HepG2 (cell line): ENCODE results near the gene SNRNP27. TPM values are rescaled to one million over a fixed set of nuclear protein-coding genes. Genes with fewer than 3 reads are reported as not detected.

ENCODE experiments used
- ATAC-seq: fragments of 200-7000 bp; cut with Tn5 transposase; 3 replicates; pipeline ENCODE4 v1.9.1; 2020; ENCODE audit warnings: mild to moderate bottlenecking, moderate library complexity
- BruUV-seq: library from RNA; stranded (reverse); fragments of 400-500 nt; replicated peaks from 2 replicates; lab custom pipeline; 2021; lab: Mats Ljungman, UMichigan
- CTCF ChIA-PET: fragments of 300-600 bp; formaldehyde crosslinking; extraction: SDS; loops from one replicate; lab custom pipeline; 2021; ENCODE audit warnings: low total read pairs, inconsistent platforms, low intra/inter-chr PET ratio; lab: Yijun Ruan, JAX
- POLR2A ChIA-PET: fragments of 350-600 bp; sonication (Branson Sonifier 250); formaldehyde crosslinking; loops from one replicate; lab custom pipeline; 2020; ENCODE audit warnings: antibody characterized with exemption, inconsistent platforms; lab: Yijun Ruan, JAX
- DNase-seq: peaks from one replicate; pipeline ENCODE4 v3.0.0-alpha.2; 2015; ENCODE audit warnings: low spot score
- FAIRE-seq: peaks from 3 replicates; lab custom pipeline; 2011; peaks lifted over from hg19 to GRCh38; lab: Jason Lieb, UNC
- H2AFZ ChIP-seq: one replicate; pipeline ENCODE4 v1.6.1; 2011; ENCODE audit warnings: low read length, inconsistent platforms
- H3K27ac ChIP-seq: fragments of 300-600 bp; 3 replicates; pipeline ENCODE4 v1.8.0; 2011; ENCODE audit warnings: mixed run types, mild to moderate bottlenecking, mixed read lengths, low read length, inconsistent platforms; ENCODE audit not compliant: insufficient read depth; ENCODE audit errors: extremely low read length
- H3K27me3 ChIP-seq, 2 experiments: fragments of 200-600 bp in 1 of 2; 2 replicates in 1 of 2; 3 replicates in 1 of 2; pipeline versions ENCODE4 v1.6.0 to v1.8.0; 2011; ENCODE audit warnings: low read length in 2 of 2, mild to moderate bottlenecking in 2 of 2, moderate library complexity in 2 of 2, inconsistent platforms in 1 of 2; ENCODE audit not compliant: insufficient read depth in 2 of 2, control insufficient read depth in 1 of 2
- H3K36me3 ChIP-seq, 2 experiments: fragments of 200-600 bp in 1 of 2; replicated peaks in 1 of 2; 2 replicates in 1 of 2; 3 replicates in 1 of 2; pipeline versions ENCODE4 v1.5.1 to v1.8.0; 2011; ENCODE audit warnings: low read length in 2 of 2, inconsistent platforms in 1 of 2; ENCODE audit not compliant: insufficient read depth in 2 of 2, control insufficient read depth in 1 of 2
- H3K4me1 ChIP-seq: 2 replicates; pipeline ENCODE4 v1.5.1; 2012; ENCODE audit warnings: low read length, inconsistent platforms; ENCODE audit not compliant: insufficient read depth
- H3K4me2 ChIP-seq: 2 replicates; pipeline ENCODE4 v1.6.0; 2011; ENCODE audit warnings: low read depth, low read length, inconsistent platforms
- H3K4me3 ChIP-seq, 3 experiments: fragments of 200-600 bp in 1 of 3; sonication (generic), shearing (Covaris generic) in 1 of 3; replicated peaks in 1 of 3; 2 replicates each; pipeline ENCODE4 v1.5.1; 2011 to 2016; ENCODE audit warnings: low read length in 3 of 3, inconsistent platforms in 2 of 3, low read depth in 2 of 3, mild to moderate bottlenecking in 2 of 3, control low read depth in 1 of 3, mixed read lengths in 1 of 3; ENCODE audit not compliant: insufficient read depth in 1 of 3
- H3K79me2 ChIP-seq: one replicate; pipeline ENCODE4 v1.6.1; 2011; ENCODE audit warnings: low read length, inconsistent platforms; ENCODE audit not compliant: insufficient read depth
- H3K9ac ChIP-seq: 2 replicates; pipeline ENCODE4 v1.6.0; 2011; ENCODE audit warnings: mild to moderate bottlenecking, low read depth, low read length, inconsistent platforms; ENCODE audit not compliant: insufficient read depth
- H3K9me3 ChIP-seq: 2 replicates; pipeline ENCODE4 v1.5.1; 2012; ENCODE audit warnings: mild to moderate bottlenecking, low read length
- H4K20me1 ChIP-seq: 2 replicates; pipeline ENCODE4 v1.6.0; 2011; ENCODE audit warnings: inconsistent platforms, mild to moderate bottlenecking, low read length, moderate library complexity; ENCODE audit not compliant: insufficient read depth
- DNMT3B ChIP-seq: conservative IDR thresholded peaks from 2 replicates; pipeline ENCODE4 v1.6.1; 2016; ENCODE audit warnings: missing biosample characterization, control low read depth
- DPF2 ChIP-seq: sonication (generic); formaldehyde crosslinking; IDR thresholded peaks from 2 replicates; pipeline ENCODE4 v1.4.0; 2020; ENCODE audit warnings: mild to moderate bottlenecking, low read depth, missing genetic modification reagents, borderline replicate concordance
- ERF ChIP-seq: IDR thresholded peaks from 2 replicates; pipeline ENCODE4 v1.6.1; 2018; ENCODE audit warnings: missing biosample characterization, missing genetic modification reagents
- FOXC1 ChIP-seq: sonication (generic); formaldehyde crosslinking; IDR thresholded peaks from 2 replicates; pipeline ENCODE4 v1.8.0; 2022; ENCODE audit warnings: mild to moderate bottlenecking, missing genetic modification reagents, borderline replicate concordance
- HHEX ChIP-seq: IDR thresholded peaks from 2 replicates; pipeline ENCODE4 v1.6.1; 2016; ENCODE audit warnings: control low read depth
- HOXA3 ChIP-seq: sonication (generic); formaldehyde crosslinking; IDR thresholded peaks from 2 replicates; pipeline ENCODE4 v1.5.0; 2020; ENCODE audit warnings: missing genetic modification reagents
- NCOR1 ChIP-seq: fragments of 200-600 bp; sonication (generic); IDR thresholded peaks from 2 replicates; pipeline ENCODE4 v1.7.0; 2017; ENCODE audit warnings: antibody characterized with exemption, low read length, borderline replicate concordance
- NR2C2 ChIP-seq: sonication (generic); formaldehyde crosslinking; IDR thresholded peaks from 2 replicates; pipeline ENCODE4 v1.4.0; 2020; ENCODE audit warnings: missing genetic modification reagents, mild to moderate bottlenecking, moderate library complexity, borderline replicate concordance
- NR2F1 ChIP-seq, 2 experiments: fragments of 450-650 bp in 1 of 2; formaldehyde crosslinking in 1 of 2; IDR thresholded peaks; 2 replicates each; pipeline versions ENCODE4 v1.5.0 to v1.6.1; 2016 to 2020; ENCODE audit warnings: mild to moderate bottlenecking in 1 of 2, missing compliant biosample characterization in 1 of 2, missing genetic modification reagents in 1 of 2, moderate library complexity in 1 of 2
- NR2F6 ChIP-seq, 2 experiments: IDR thresholded peaks; 2 replicates each; pipeline ENCODE4 v1.6.1; 2016; ENCODE audit warnings: antibody characterized with exemption in 1 of 2, mild to moderate bottlenecking in 1 of 2
- SIN3A ChIP-seq: IDR thresholded peaks from 2 replicates; pipeline ENCODE4 v1.6.1; 2011; ENCODE audit warnings: low read depth, mild to moderate bottlenecking, control low read depth, low read length, borderline replicate concordance
- SPEN ChIP-seq: sonication (generic); formaldehyde crosslinking; IDR thresholded peaks from 2 replicates; pipeline ENCODE4 v1.5.1; 2020; ENCODE audit warnings: low read depth, mild to moderate bottlenecking, missing genetic modification reagents
- STAT5B ChIP-seq: sonication (generic); formaldehyde crosslinking; IDR thresholded peaks from 2 replicates; pipeline ENCODE4 v1.4.0; 2020; ENCODE audit warnings: missing genetic modification reagents
- WGBS: methylation state at CpG from one replicate; pipeline ENCODE4 v1.1.6; 2017; ENCODE audit warnings: low lambda C conversion rate; 5-methylcytosine and 5-hydroxymethylcytosine counted together
- in situ Hi-C: cut with HindIII; loops from 2 replicates; pipeline ENCODE4 v1.10.0; 2017; ENCODE audit warnings: low pct_unique_long_range_greater_than_20kb; ENCODE audit not compliant: extremely low pct_ligation_motif_present
- intact Hi-C: fragments of 100-400 bp; cut with micrococcal nuclease; formaldehyde crosslinking; loops from one replicate; pipeline ENCODE4 v1.10.0; 2022; ENCODE audit not compliant: unreplicated experiment
- polyA plus RNA-seq, 8 experiments: library from polyadenylated mRNA; depleted of rRNA in 3 of 8; stranded (reverse) in 7 of 8; unstranded in 1 of 8; fragments of >200 nt; fragmentation: Illumina TruSeq in 4 of 8; extraction: Trizol in 4 of 8; gene quantifications; 2 replicates each; pipeline versions ENCODE4 v1.2.1 to v1.2.3, GENCODE V29; 2011 to 2016; ENCODE audit warnings: low read depth in 4 of 8, missing spikeins in 1 of 8, mixed read lengths in 1 of 8; ENCODE audit not compliant: insufficient read depth in 1 of 8
- total RNA-seq, 5 experiments: library from RNA; depleted of rRNA; stranded (reverse); fragments of >200 nt; fragmentation: Illumina TruSeq; extraction: Trizol; gene quantifications; 2 replicates each; pipeline ENCODE4 v1.2.3, GENCODE V29; 2016; ENCODE audit warnings: low read depth in 1 of 5
- TF ChIP-seq, protein P1 (sequence below): sonication (generic); formaldehyde crosslinking; IDR thresholded peaks from 2 replicates; pipeline ENCODE4 v1.4.0; 2020; ENCODE audit warnings: missing genetic modification reagents, mild to moderate bottlenecking, borderline replicate concordance
- TF ChIP-seq, protein P2 (sequence below): sonication (generic); formaldehyde crosslinking; conservative IDR thresholded peaks from 2 replicates; pipeline ENCODE4 v1.4.0; 2020; ENCODE audit warnings: mild to moderate bottlenecking, missing genetic modification reagents, moderate library complexity
- TF ChIP-seq, protein P3 (sequence below): sonication (generic); formaldehyde crosslinking; IDR thresholded peaks from 2 replicates; pipeline ENCODE4 v1.4.0; 2020; ENCODE audit warnings: missing genetic modification reagents, borderline replicate concordance

The SNRNP27 gene
- total and polyA plus RNA-seq, 2 of the 13 experiments (the other 11 are each of a cell fraction or from before 2014, with no cell fraction given): 49.8 to 54.6 TPM

DNA sequence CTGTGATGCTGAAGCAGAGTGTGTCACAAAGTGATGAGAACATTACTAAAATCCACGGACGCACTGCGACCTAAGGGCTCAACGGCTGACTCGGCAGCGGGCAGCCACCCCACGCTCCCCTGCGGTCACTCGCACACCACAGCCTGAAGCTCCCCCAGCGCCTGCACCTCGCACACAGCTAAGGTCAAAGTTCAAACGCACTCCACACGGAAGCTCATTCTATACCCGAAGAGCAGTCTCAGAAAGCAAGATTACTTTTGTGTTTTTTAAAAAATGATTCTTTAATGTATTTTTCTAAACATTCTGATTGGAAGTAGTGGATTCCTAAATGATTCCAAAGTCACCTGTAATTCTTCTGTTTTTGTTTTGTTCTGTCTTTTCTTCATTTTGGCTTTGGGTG is 46.0 kb downstream of the SNRNP27 start:
- H3K36me3 ChIP-seq: peaks cover 22 to 53% of the 10 kb centered on the region in 2 experiments
- H3K4me3 ChIP-seq: no peak overlapping the region
- 71% methylated on average over 14 of the region's 14 CpGs for WGBS
- POLR2A ChIA-PET: interaction anchor here (0.6 to 2.0 kb wide), 4 partner anchors 9 to 31 kb away, joined by 3 to 18 read pairs (median 4); partner anchors contain the start of gene MXD1
- peak overlapping the region; percentile 30; the same call in 1 of the 2 replicates for H3K4me2 ChIP-seq
- no peaks in the 10 kb centered on the region for H3K79me2 ChIP-seq
- no peak overlapping the region for H3K27ac ChIP-seq
- no peak overlapping the region for H3K9ac ChIP-seq
- FAIRE-seq (no peak), DNase-seq (peak; percentile 39), ATAC-seq (peak; percentile 67)
- H2AFZ ChIP-seq: no peak overlapping the region
- intact Hi-C loops (no loop called here), in situ Hi-C loops (no loop called here)
- no peaks in the 10 kb centered on the region for H3K9me3 ChIP-seq
- CTCF ChIA-PET: no interaction called here
- no peaks in the 10 kb centered on the region for H4K20me1 ChIP-seq
- BruUV-seq: no TSS peak
- H3K27me3 ChIP-seq: no peaks in the 10 kb centered on the region
- peaks cover 21% of the 10 kb centered on the region for H3K4me1 ChIP-seq
- TF ChIP-seq, protein P1, sequence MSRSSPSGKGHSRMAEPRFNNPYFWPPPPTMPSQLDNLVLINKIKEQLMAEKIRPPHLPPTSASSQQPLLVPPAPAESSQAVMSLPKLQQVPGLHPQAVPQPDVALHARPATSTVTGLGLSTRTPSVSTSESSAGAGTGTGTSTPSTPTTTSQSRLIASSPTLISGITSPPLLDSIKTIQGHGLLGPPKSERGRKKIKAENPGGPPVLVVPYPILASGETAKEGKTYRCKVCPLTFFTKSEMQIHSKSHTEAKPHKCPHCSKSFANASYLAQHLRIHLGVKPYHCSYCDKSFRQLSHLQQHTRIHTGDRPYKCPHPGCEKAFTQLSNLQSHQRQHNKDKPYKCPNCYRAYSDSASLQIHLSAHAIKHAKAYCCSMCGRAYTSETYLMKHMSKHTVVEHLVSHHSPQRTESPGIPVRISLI: 0 out of 2 replicates have a peak, but pooled peaks have one; percentile 22
- no peak for TF ChIP-seq DNMT3B (CRISPR knock-in tag)
- TF ChIP-seq NR2F1 (CRISPR knock-in tag; IDR thresholded peaks at IDR 0.05): peak; percentile 29 to 67; a peak in 1 of 4 replicates
- TF ChIP-seq HOXA3: peak; percentile 66
- TF ChIP-seq ERF (CRISPR knock-in tag): 0 out of 2 replicates have a peak, but pooled peaks have one; percentile 25
- no peak for TF ChIP-seq DPF2 (CRISPR knock-in tag)
- TF ChIP-seq, protein P2, sequence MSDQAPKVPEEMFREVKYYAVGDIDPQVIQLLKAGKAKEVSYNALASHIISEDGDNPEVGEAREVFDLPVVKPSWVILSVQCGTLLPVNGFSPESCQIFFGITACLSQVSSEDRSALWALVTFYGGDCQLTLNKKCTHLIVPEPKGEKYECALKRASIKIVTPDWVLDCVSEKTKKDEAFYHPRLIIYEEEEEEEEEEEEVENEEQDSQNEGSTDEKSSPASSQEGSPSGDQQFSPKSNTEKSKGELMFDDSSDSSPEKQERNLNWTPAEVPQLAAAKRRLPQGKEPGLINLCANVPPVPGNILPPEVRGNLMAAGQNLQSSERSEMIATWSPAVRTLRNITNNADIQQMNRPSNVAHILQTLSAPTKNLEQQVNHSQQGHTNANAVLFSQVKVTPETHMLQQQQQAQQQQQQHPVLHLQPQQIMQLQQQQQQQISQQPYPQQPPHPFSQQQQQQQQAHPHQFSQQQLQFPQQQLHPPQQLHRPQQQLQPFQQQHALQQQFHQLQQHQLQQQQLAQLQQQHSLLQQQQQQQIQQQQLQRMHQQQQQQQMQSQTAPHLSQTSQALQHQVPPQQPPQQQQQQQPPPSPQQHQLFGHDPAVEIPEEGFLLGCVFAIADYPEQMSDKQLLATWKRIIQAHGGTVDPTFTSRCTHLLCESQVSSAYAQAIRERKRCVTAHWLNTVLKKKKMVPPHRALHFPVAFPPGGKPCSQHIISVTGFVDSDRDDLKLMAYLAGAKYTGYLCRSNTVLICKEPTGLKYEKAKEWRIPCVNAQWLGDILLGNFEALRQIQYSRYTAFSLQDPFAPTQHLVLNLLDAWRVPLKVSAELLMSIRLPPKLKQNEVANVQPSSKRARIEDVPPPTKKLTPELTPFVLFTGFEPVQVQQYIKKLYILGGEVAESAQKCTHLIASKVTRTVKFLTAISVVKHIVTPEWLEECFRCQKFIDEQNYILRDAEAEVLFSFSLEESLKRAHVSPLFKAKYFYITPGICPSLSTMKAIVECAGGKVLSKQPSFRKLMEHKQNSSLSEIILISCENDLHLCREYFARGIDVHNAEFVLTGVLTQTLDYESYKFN (CRISPR knock-in tag): peak; percentile 51; the same call in 1 of the 2 replicates
- TF ChIP-seq SPEN (CRISPR knock-in tag): peak; percentile 33; the same call in 1 of the 2 replicates
- TF ChIP-seq STAT5B: no peak
- TF ChIP-seq FOXC1: no peak
- TF ChIP-seq NR2C2 (CRISPR knock-in tag): peak; percentile 83
- no peak for TF ChIP-seq SIN3A
- TF ChIP-seq, protein P3, sequence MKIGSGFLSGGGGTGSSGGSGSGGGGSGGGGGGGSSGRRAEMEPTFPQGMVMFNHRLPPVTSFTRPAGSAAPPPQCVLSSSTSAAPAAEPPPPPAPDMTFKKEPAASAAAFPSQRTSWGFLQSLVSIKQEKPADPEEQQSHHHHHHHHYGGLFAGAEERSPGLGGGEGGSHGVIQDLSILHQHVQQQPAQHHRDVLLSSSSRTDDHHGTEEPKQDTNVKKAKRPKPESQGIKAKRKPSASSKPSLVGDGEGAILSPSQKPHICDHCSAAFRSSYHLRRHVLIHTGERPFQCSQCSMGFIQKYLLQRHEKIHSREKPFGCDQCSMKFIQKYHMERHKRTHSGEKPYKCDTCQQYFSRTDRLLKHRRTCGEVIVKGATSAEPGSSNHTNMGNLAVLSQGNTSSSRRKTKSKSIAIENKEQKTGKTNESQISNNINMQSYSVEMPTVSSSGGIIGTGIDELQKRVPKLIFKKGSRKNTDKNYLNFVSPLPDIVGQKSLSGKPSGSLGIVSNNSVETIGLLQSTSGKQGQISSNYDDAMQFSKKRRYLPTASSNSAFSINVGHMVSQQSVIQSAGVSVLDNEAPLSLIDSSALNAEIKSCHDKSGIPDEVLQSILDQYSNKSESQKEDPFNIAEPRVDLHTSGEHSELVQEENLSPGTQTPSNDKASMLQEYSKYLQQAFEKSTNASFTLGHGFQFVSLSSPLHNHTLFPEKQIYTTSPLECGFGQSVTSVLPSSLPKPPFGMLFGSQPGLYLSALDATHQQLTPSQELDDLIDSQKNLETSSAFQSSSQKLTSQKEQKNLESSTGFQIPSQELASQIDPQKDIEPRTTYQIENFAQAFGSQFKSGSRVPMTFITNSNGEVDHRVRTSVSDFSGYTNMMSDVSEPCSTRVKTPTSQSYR (CRISPR knock-in tag): 0 out of 2 replicates have a peak, but pooled peaks have one; percentile 9
- TF ChIP-seq HHEX: no peak
- peak; percentile 67 for TF ChIP-seq NCOR1
- TF ChIP-seq NR2F6 (IDR thresholded peaks at IDR 0.05): peak; percentile 64
- peak; percentile 74 for TF ChIP-seq NR2F6 (CRISPR knock-in tag; IDR thresholded peaks at IDR 0.05)
